NCI-H187 treated with DMSO at 0.1 percent for 48 hours (cell line): ENCODE measurements around the gene YIF1B.
"Not testable (repeated sequence)": the region's sequence is repeated elsewhere in the genome, so short reads cannot be mapped to it uniquely, and the experiment has no call there.

Source experiments
- DNase-seq: peaks from one replicate; lab custom pipeline; 2025; lab: John Stamatoyannopoulos, UW

The YIF1B gene

GRCh38 chr19:38276942-38277517 is 38.7 kb downstream of the YIF1B start:
- no peak for DNase-seq

DNA sequence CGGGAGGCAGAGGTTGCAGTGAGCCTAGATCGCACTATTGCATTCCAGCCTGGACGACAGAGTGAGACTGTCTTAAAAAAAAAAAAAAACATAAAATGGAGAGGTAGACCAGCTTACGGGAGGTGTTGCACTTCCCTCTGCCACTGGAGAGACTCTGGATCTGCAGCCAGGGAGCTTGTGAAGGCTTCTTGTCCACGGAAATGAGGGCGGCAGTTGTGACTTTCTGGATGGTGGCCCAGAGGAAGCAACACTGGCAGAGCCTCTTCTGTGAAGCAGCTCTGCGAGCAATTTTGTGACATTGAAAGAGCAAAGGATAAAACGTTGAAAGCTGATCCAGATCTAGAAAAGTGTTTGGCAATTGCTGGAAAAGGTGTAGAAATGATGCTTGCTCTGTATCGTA is 41.0 kb downstream of the YIF1B start:
- DNase-seq: no peak

- no peak for DNase-seq
These were observed 42.2 kb downstream of the YIF1B start for GRCh38 chr19:38273499-38273898.

DNA sequence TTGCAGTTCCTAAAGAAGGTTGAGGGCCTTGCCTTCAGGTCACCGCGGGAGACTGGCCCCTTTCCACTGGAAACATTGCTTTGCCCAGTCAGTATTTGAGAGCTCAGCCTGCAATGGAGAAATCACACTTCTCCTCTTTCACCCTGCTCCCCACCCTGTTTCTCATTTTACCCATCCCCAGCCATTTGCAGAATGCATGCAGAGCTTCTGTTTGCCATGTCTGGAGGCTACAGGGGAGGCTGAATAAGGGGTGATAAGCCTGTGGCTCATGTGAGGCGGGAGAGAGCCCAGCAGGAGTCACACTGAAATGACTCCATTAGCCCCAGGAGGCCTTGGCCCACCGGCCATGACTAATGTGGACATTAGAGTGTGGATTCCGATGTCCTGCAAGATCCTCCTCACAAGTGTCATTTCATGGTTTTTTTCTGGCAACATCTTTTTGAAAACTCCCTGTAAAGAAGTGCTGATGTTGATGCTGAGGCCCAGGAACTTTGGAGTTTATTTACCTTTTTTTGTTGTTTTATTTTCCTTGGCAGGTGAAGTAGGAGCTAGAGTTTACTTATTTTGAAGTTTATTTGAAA is 45.1 kb downstream of the YIF1B start:
- DNase-seq: no peak

DNA sequence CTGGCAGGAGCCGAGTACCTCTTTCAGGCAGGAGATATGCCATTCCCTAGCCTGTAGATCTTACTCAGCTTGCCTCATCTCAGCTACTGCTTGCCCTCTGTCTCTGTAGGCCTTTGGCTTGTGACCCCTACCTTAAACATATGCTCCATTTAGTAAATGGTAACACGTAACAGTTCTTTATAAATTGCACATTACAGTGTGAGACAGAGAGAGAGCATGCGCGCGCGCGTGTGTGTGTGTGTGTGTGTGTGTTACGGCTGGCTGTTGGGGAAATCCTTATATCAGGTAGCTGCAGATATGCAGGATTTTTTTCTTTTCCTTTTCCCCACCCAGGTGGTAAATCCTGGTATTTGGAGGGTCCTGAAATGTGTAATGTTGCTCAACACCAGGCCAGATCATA is 47.2 kb downstream of the YIF1B start:
- no peak for DNase-seq

GRCh38 chr19:38267761-38268483 is 47.8 kb downstream of the YIF1B start:
- no peak for DNase-seq

- no peak for DNase-seq
These were observed 48.7 kb downstream of the YIF1B start for GRCh38 chr19:38266981-38267597.

DNA sequence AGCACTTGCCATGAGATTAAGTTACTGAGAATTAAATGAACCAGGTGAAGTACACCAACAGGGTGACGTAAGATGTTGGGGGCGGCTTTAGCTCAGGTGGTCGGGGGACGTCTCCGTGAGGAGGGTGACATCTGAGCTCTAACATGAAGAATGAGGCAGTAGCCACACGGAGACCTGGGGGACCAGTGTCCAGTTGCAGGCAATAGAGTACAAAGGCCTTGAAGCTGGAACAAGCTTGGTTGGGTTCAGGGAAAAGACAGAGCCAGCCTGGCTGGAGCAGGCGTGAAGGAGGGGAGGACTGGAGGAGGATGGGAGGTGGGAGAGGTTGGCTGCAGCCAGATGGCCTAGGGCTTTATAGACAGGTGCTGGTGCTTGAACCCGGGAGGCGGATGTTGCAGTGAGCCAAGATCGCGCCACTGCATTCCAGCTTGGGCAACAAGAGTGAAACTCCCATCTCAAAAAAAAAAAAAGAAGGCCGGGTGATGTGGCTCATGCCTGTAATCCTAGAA is 49.8 kb downstream of the YIF1B start:
- DNase-seq: no peak

GRCh38 chr19:38265213-38265861 is 50.4 kb downstream of the YIF1B start:
- DNase-seq: no peak

DNA sequence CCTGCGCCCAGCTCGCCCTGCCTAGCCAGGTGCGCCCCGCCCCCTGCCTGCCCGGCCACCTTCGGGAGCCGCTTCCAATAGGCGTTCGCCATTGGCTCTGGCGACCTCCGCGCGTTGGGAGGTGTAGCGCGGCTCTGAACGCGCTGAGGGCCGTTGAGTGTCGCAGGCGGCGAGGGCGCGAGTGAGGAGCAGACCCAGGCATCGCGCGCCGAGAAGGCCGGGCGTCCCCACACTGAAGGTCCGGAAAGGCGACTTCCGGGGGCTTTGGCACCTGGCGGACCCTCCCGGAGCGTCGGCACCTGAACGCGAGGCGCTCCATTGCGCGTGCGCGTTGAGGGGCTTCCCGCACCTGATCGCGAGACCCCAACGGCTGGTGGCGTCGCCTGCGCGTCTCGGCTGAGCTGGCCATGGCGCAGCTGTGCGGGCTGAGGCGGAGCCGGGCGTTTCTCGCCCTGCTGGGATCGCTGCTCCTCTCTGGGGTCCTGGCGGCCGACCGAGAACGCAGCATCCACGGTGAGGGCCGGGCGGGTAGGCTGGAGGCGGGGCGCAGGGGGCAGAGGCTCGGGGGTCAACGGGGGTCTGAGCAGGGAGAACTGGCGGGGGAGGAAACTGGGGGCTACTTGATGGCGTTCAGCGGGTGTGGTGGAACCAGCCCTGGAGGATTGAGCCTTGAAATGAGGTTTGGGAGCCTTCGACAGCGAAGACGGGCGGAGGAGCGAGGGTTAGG is 51.1 kb downstream of the YIF1B start, which contains the start of gene SPINT2:
SPINT2 (plus strand) TSS at position 88 of the 727 bp plus-strand sequence; CDS start at position 408, 320 bp downstream.
- DNase-seq: peak; percentile 96

GRCh38 chr19:38263689-38264485 is 51.9 kb downstream of the YIF1B start:
- peak; percentile 96 for DNase-seq

- no peak for DNase-seq
These were observed 53.0 kb downstream of the YIF1B start for GRCh38 chr19:38262585-38263268.

GRCh38 chr19:38261942-38262341 is 53.8 kb downstream of the YIF1B start:
- DNase-seq: not testable (repeated sequence)

DNA sequence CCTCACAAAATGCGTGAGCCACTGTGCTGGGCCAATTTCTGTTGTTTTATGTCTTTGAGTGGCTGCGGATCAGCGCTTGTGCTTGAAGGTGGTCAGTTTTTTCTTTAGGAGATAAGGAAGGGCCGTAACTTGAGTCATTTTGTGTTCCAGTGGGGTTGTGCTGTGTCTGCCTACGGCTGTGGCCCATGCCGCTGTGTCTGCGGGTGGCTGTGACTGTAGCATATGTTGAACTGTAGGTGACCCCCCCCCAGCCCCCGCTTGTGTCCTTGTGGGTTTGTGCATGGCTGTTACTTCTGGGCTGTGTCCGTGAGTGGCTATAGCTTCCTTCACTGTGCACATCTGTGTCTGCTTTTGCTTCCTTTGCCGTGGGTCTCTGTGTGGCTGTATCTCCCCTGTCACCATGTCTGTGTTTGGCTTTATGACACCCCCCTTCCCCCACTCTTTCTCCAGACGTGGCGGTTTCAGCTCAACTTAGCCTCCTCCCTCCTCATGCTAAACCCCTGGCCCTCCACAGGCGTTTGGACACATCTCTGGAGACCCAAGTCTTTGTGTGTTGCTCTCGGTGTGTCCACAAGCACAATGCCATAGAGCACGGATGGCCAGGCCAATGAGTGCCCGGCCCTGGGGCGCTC is 60.2 kb downstream of the YIF1B start:
- DNase-seq: no peak

DNA sequence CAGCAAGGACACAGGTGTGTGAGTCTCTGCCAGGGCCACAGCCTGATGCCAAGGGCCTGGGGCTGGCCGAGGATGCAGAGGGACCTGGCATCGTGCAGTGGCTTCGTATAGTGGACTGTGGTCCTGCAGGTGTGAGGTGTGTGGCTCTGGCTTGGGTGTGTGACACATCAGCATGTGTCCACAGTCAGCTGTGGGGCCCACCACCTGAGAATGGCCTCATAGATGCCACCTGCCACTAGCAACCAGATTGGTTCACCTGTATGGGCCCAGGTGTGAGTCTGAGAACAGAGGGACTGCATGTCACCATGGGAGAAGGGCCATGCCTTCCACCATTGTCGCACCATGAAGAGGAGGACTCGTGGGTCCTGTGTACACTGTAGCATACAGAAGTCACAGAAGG is 62.0 kb downstream of the YIF1B start:
- no peak for DNase-seq
